B cell (primary cell): ENCODE measurements around the gene CYGB. TPM values are rescaled to one million over a fixed set of nuclear protein-coding genes. Genes with fewer than 3 reads are reported as not detected.

ENCODE experiments used
- ATAC-seq: fragments of 200-7000 bp; cut with Tn5 transposase; one replicate; pipeline ENCODE4 v1.10.0; 2021; ENCODE audit warnings: low read depth, mild to moderate bottlenecking, moderate number of reproducible peaks, moderate library complexity
- CTCF ChIA-PET: fragments of 350-600 bp; sonication (Branson Sonifier 250); formaldehyde crosslinking; loops from one replicate; lab custom pipeline; 2021; ENCODE audit warnings: antibody characterized with exemption, inconsistent platforms; lab: Charles Lee
- POLR2A ChIA-PET: fragments of 350-600 bp; sonication (Branson Sonifier 250); formaldehyde crosslinking; loops from one replicate; lab custom pipeline; 2021; ENCODE audit warnings: antibody characterized with exemption; lab: Charles Lee
- DNase-seq: peaks from one replicate; pipeline ENCODE4 v3.0.0; 2013
- H2AFZ ChIP-seq: 2 replicates; pipeline ENCODE4 v1.6.1; 2012; ENCODE audit warnings: mild to moderate bottlenecking, low read depth, low read length; ENCODE audit not compliant: insufficient read depth, poor library complexity, severe bottlenecking
- H3K27ac ChIP-seq, 2 donors: 1 replicate in 1 of 2; 2 replicates in 1 of 2; pipeline ENCODE4 v1.5.1; 2012 to 2013; ENCODE audit warnings: low read length in 2 of 2, mild to moderate bottlenecking in 2 of 2, moderate library complexity in 1 of 2
- H3K27me3 ChIP-seq, 4 experiments: fragments of 200-600 bp in 1 of 4; sonication (generic) in 1 of 4; replicated peaks in 1 of 4; 1 replicate in 2 of 4; 2 replicates in 2 of 4; pipeline versions ENCODE4 v1.6.1 to v1.7.0; 2013 to 2016; ENCODE audit warnings: low read length in 3 of 4, mild to moderate bottlenecking in 2 of 4, mixed read lengths in 1 of 4, moderate library complexity in 1 of 4; ENCODE audit not compliant: insufficient read depth in 4 of 4, control insufficient read depth in 3 of 4; ENCODE audit errors: control extremely low read depth in 1 of 4
- H3K36me3 ChIP-seq, 2 experiments: replicated peaks in 1 of 2; 1 replicate in 1 of 2; 2 replicates in 1 of 2; pipeline versions ENCODE4 v1.6.1 to v1.7.1; 2013; ENCODE audit warnings: low read length in 1 of 2; ENCODE audit not compliant: insufficient read depth in 2 of 2, control insufficient read depth in 1 of 2; ENCODE audit errors: control extremely low read depth in 1 of 2, extremely low read depth in 1 of 2
- H3K4me1 ChIP-seq, 2 donors: fragments of 200-600 bp in 1 of 2; sonication (generic) in 1 of 2; 1 replicate in 1 of 2; 2 replicates in 1 of 2; pipeline versions ENCODE4 v1.5.1 to v1.6.1; 2013 to 2017; ENCODE audit warnings: low read length in 2 of 2; ENCODE audit not compliant: control insufficient read depth in 2 of 2, insufficient read depth in 2 of 2
- H3K4me2 ChIP-seq: replicated peaks from 2 replicates; pipeline ENCODE3; 2012; ENCODE audit warnings: mild to moderate bottlenecking, low read depth, low read length; ENCODE audit not compliant: poor library complexity, severe bottlenecking
- H3K4me3 ChIP-seq, 5 experiments: fragments of 200-600 bp in 1 of 5; sonication (generic) in 1 of 5; 1 replicate in 3 of 5; 2 replicates in 2 of 5; pipeline versions ENCODE4 v1.5.1 to v1.7.0; 2011 to 2016; ENCODE audit warnings: low read length in 4 of 5, mild to moderate bottlenecking in 4 of 5, low read depth in 2 of 5, control low read depth in 1 of 5, moderate library complexity in 1 of 5; ENCODE audit not compliant: insufficient read depth in 1 of 5; ENCODE audit errors: control extremely low read depth in 1 of 5, extremely low read depth in 1 of 5
- H3K79me2 ChIP-seq: fragments of 200-600 bp; sonication (generic); one replicate; pipeline ENCODE4 v1.6.0; 2016; ENCODE audit warnings: low read length; ENCODE audit not compliant: control insufficient read depth, insufficient read depth
- H3K9ac ChIP-seq: fragments of 200-600 bp; sonication (generic); 2 replicates; pipeline ENCODE4 v1.6.1; 2017; ENCODE audit warnings: mild to moderate bottlenecking, low read length, moderate library complexity
- H3K9me3 ChIP-seq, 3 donors: one replicate each; pipeline versions ENCODE4 v1.6.1 to v1.7.1; 2013; ENCODE audit warnings: low read length in 2 of 3; ENCODE audit not compliant: control insufficient read depth in 2 of 3, insufficient read depth in 1 of 3; ENCODE audit errors: control extremely low read depth in 1 of 3
- H4K20me1 ChIP-seq: 2 replicates; pipeline ENCODE4 v1.6.0; 2012; ENCODE audit warnings: mild to moderate bottlenecking, low read length; ENCODE audit not compliant: insufficient read depth, control insufficient read depth, poor library complexity, severe bottlenecking
- H3K27ac Mint-ChIP-seq: one replicate; pipeline ENCODE4 v1.8.0; 2021; ENCODE audit warnings: mixed read lengths
- H3K27me3 Mint-ChIP-seq: one replicate; pipeline ENCODE4 v1.8.0; 2021; ENCODE audit warnings: mixed read lengths
- H3K4me1 Mint-ChIP-seq: one replicate; pipeline ENCODE4 v1.8.0; 2021; ENCODE audit warnings: mixed read lengths
- H3K4me3 Mint-ChIP-seq: one replicate; pipeline ENCODE4 v1.8.0; 2021; ENCODE audit warnings: mixed read lengths
- H3K9me3 Mint-ChIP-seq: one replicate; pipeline ENCODE4 v1.8.0; 2022; ENCODE audit warnings: mixed read lengths; ENCODE audit not compliant: insufficient read depth
- CTCF ChIP-seq: fragments of 200-600 bp; IDR thresholded peaks from one replicate; pipeline ENCODE4 v1.8.0; 2022; ENCODE audit warnings: antibody characterized with exemption, mild to moderate bottlenecking
- EZH2 ChIP-seq: IDR thresholded peaks from 2 replicates; pipeline ENCODE4 v1.6.1; 2012; ENCODE audit warnings: borderline replicate concordance, low read depth, mild to moderate bottlenecking, moderate library complexity, low read length; ENCODE audit not compliant: insufficient read depth, poor library complexity, severe bottlenecking
- WGBS: methylation state at CpG from one replicate; pipeline ENCODE4 v1.1.5; 2013; ENCODE audit warnings: missing lambda C conversion rate; ENCODE audit not compliant: insufficient coverage; 5-methylcytosine and 5-hydroxymethylcytosine counted together
- intact Hi-C: fragments of 100-400 bp; cut with micrococcal nuclease; formaldehyde crosslinking; loops from one replicate; pipeline ENCODE4 v1.10.0; 2022
- polyA plus RNA-seq: library from polyadenylated mRNA; depleted of rRNA; stranded (reverse); fragments of >200 nt; gene quantifications from 2 replicates; pipeline ENCODE4 v1.2.3, GENCODE V29; 2012
- total RNA-seq, 2 donors: library from RNA; stranded (reverse); fragments of 120-200 nt in 1 of 2; gene quantifications; 1 replicate in 1 of 2; 2 replicates in 1 of 2; pipeline versions ENCODE4 v1.2.3 to v1.2.4, GENCODE V29; 2013 to 2022

The CYGB gene
- total and polyA plus RNA-seq, 2 donors (not counting 1 experiment from before 2014, with no cell fraction given) = 0.42 to 2.7 TPM

- Histone ChIP-seq H3K4me1 (peaks cover 48 to 57% of the 10 kb centered on the region in 2 donors), H2AFZ (peak overlapping the region; percentile 72), H3K36me3 (no peaks in the 10 kb centered on the region), H3K27me3 (no peaks in the 10 kb centered on the region), H3K4me2 (peak overlapping the region; percentile 98), H3K4me3 (peak overlapping the region; percentile 11 to 77 (median 70)), H3K27ac (peak overlapping the region; percentile 97 to 99), H3K79me2 (peaks cover 40% of the 10 kb centered on the region), H3K9me3 (no peaks in the 10 kb centered on the region), H3K9ac (peak overlapping the region; percentile 77), H4K20me1 (no peaks in the 10 kb centered on the region)
- Mint-ChIP-seq H3K27me3 (no peaks in the 10 kb centered on the region), H3K4me1 (peaks cover 53% of the 10 kb centered on the region), H3K9me3 (no peaks in the 10 kb centered on the region), H3K27ac (peak overlapping the region; percentile 90), H3K4me3 (peak overlapping the region; percentile 84)
- CTCF ChIA-PET = interaction anchor here (0.6 to 5.2 kb wide), 21 partner anchors 9 to 183 kb away, joined by 3 to 52 read pairs (median 5); partner anchors contain the start of genes AANAT, CYGB and PRCD
- WGBS = 27% methylated on average over 23 of the region's 31 CpGs
- ATAC-seq (peak; percentile 11), DNase-seq (peak; percentile 65)
- POLR2A ChIA-PET = interaction anchor here (0.5 to 2.9 kb wide), 20 partner anchors 8 to 1828 kb away, joined by 3 to 31 read pairs (median 6); partner anchors contain the start of genes FDXR, PRCD, RHBDF2 and ST6GALNAC2
- intact Hi-C loops = loop anchor here (1.0 to 5.0 kb wide), 4 partner anchors 19 to 198 kb away; partner anchors contain the start of genes JMJD6 and METTL23
- TF ChIP-seq CTCF (peak; percentile 19), EZH2 (no peak)
These were observed 8.8 kb downstream of the CYGB start for GRCh38 chr17:76528528-76529223.
